KMS-11 (cell line): ENCODE results near the gene TDP1.
"Not testable (repeated sequence)": the region's sequence is repeated elsewhere in the genome, so short reads cannot be mapped to it uniquely, and the experiment has no call there.

Experiments used
- H2AFZ ChIP-seq: fragments of 200-600 bp; sonication (generic); 2 replicates; pipeline ENCODE4 v1.6.1; 2016; ENCODE audit warnings: antibody characterized with exemption, mixed run types, low read depth
- H3K27ac ChIP-seq: fragments of 200-600 bp; sonication (generic); 2 replicates; pipeline ENCODE4 v1.6.1; 2016; ENCODE audit warnings: mild to moderate bottlenecking, mixed run types
- H3K27me3 ChIP-seq: fragments of 200-600 bp; sonication (generic); 2 replicates; pipeline ENCODE4 v1.6.1; 2017; ENCODE audit warnings: mild to moderate bottlenecking, low read depth, mixed run types, moderate library complexity; ENCODE audit not compliant: insufficient read depth
- H3K36me3 ChIP-seq: fragments of 200-600 bp; sonication (generic); 2 replicates; pipeline ENCODE4 v1.6.1; 2017; ENCODE audit warnings: mild to moderate bottlenecking, mixed run types; ENCODE audit not compliant: insufficient read depth
- H3K4me1 ChIP-seq: fragments of 200-600 bp; sonication (generic); 2 replicates; pipeline ENCODE4 v1.6.1; 2016; ENCODE audit warnings: mild to moderate bottlenecking, low read depth, mixed run types; ENCODE audit not compliant: poor library complexity, severe bottlenecking
- H3K4me2 ChIP-seq: fragments of 200-600 bp; sonication (generic); 2 replicates; pipeline ENCODE4 v1.7.0; 2016; ENCODE audit warnings: mild to moderate bottlenecking, mixed run types
- H3K4me3 ChIP-seq: fragments of 200-600 bp; sonication (generic); IDR thresholded peaks from 2 replicates; pipeline ENCODE4 v1.6.1; 2017; ENCODE audit warnings: low read depth, low read length, mixed read lengths; ENCODE audit not compliant: insufficient read depth
- H3K79me2 ChIP-seq: fragments of 200-600 bp; sonication (generic); 2 replicates; pipeline ENCODE4 v1.6.1; 2016; ENCODE audit warnings: low read depth, mixed run types; ENCODE audit not compliant: insufficient read depth
- H3K9ac ChIP-seq: fragments of 200-600 bp; sonication (generic); 2 replicates; pipeline ENCODE4 v1.6.1; 2016; ENCODE audit warnings: mild to moderate bottlenecking, mixed run types
- H4K20me1 ChIP-seq: fragments of 200-600 bp; sonication (generic); 2 replicates; pipeline ENCODE4 v1.6.1; 2016; ENCODE audit warnings: mild to moderate bottlenecking, mixed run types; ENCODE audit not compliant: insufficient read depth
- CTCF ChIP-seq: fragments of 200-600 bp; sonication (generic); conservative IDR thresholded peaks from 2 replicates; pipeline ENCODE4 v1.6.1; 2017; ENCODE audit warnings: low read depth, mild to moderate bottlenecking, antibody characterized with exemption, low read length, moderate library complexity, mixed read lengths

The TDP1 gene

GRCh38 chr14:90017371-90017770 is 61.6 kb downstream of the TDP1 start:
- Histone ChIP-seq H3K4me3 (no peak overlapping the region), H4K20me1 (no peaks in the 10 kb centered on the region), H3K36me3 (no peaks in the 10 kb centered on the region), H3K4me2 (no peak overlapping the region), H3K9ac (no peak overlapping the region), H3K79me2 (no peaks in the 10 kb centered on the region), H2AFZ (no peak overlapping the region), H3K27ac (no peak overlapping the region), H3K27me3 (no peaks in the 10 kb centered on the region), H3K4me1 (no peaks in the 10 kb centered on the region)
- no peak for TF ChIP-seq CTCF

GRCh38 chr14:90019824-90020523 is 64.2 kb downstream of the TDP1 start:
- H2AFZ ChIP-seq = no peak overlapping the region
- H3K36me3 ChIP-seq = no peaks in the 10 kb centered on the region
- H3K4me2 ChIP-seq = no peak overlapping the region
- no peak overlapping the region for H3K9ac ChIP-seq
- no peak overlapping the region for H3K27ac ChIP-seq
- no peaks in the 10 kb centered on the region for H3K79me2 ChIP-seq
- H4K20me1 ChIP-seq = no peaks in the 10 kb centered on the region
- no peaks in the 10 kb centered on the region for H3K27me3 ChIP-seq
- no peaks in the 10 kb centered on the region for H3K4me1 ChIP-seq
- no peak overlapping the region for H3K4me3 ChIP-seq
- TF ChIP-seq CTCF = no peak

GRCh38 chr14:90023176-90023896 is 67.6 kb downstream of the TDP1 start:
- H3K4me2 ChIP-seq = no peak overlapping the region
- H3K9ac ChIP-seq = no peak overlapping the region
- H3K27ac ChIP-seq = no peak overlapping the region
- H4K20me1 ChIP-seq = no peaks in the 10 kb centered on the region
- H3K4me3 ChIP-seq = no peak overlapping the region
- H3K36me3 ChIP-seq = no peaks in the 10 kb centered on the region
- TF ChIP-seq CTCF = no peak
- no peaks in the 10 kb centered on the region for H3K4me1 ChIP-seq
- no peak overlapping the region for H2AFZ ChIP-seq
- H3K27me3 ChIP-seq = no peaks in the 10 kb centered on the region
- no peaks in the 10 kb centered on the region for H3K79me2 ChIP-seq

GRCh38 chr14:90024910-90025309 is 69.2 kb downstream of the TDP1 start:
- H4K20me1 ChIP-seq = no peaks in the 10 kb centered on the region
- H3K36me3 ChIP-seq = no peaks in the 10 kb centered on the region
- no peak overlapping the region for H3K9ac ChIP-seq
- H3K27me3 ChIP-seq = no peaks in the 10 kb centered on the region
- no peak overlapping the region for H3K4me2 ChIP-seq
- no peaks in the 10 kb centered on the region for H3K79me2 ChIP-seq
- no peak overlapping the region for H3K4me3 ChIP-seq
- TF ChIP-seq CTCF = no peak
- no peak overlapping the region for H2AFZ ChIP-seq
- H3K4me1 ChIP-seq = no peaks in the 10 kb centered on the region
- H3K27ac ChIP-seq = no peak overlapping the region

GRCh38 chr14:90026608-90027007 is 70.9 kb downstream of the TDP1 start:
- not testable (repeated sequence) for H3K9ac ChIP-seq, H3K4me3 ChIP-seq, H3K79me2 ChIP-seq, H2AFZ ChIP-seq, H3K36me3 ChIP-seq, H3K27ac ChIP-seq, H3K4me2 ChIP-seq, H3K4me1 ChIP-seq, H3K27me3 ChIP-seq, H4K20me1 ChIP-seq
